Measurements from ENCODE around the gene NPR1. TPM values are rescaled to one million over a fixed set of nuclear protein-coding genes. Genes with fewer than 3 reads are reported as not detected.

The NPR1 gene
- total RNA-seq, 1 experiment from 2014 or later: not detected

GRCh38 chr1:153727463-153728304, 49.2 kb downstream of the NPR1 start, which contains the start of gene INTS3:
Gene INTS3 (plus strand): TSS chr1:153728050. CDS start chr1:153728635, 585 bp downstream.
- DNase-seq (ENCODE audit: low read depth): peak; percentile 100

- peak; percentile 40 for DNase-seq (ENCODE audit: low read depth)
Measured at GRCh38 chr1:153728305-153729066, 50.0 kb downstream of the NPR1 start.

GRCh38 chr1:153730468-153730988, 52.0 kb downstream of the NPR1 start:
- no peak for DNase-seq (ENCODE audit: low read depth)

- no peak for DNase-seq (ENCODE audit: low read depth)
Measured at GRCh38 chr1:153733970-153734369, 55.5 kb downstream of the NPR1 start.

- DNase-seq (ENCODE audit: low read depth): no peak
Measured at GRCh38 chr1:153734396-153735089, 56.1 kb downstream of the NPR1 start.

- DNase-seq (ENCODE audit: low read depth): no peak
Measured at GRCh38 chr1:153735090-153735420, 56.6 kb downstream of the NPR1 start.

GRCh38 chr1:153741986-153742385, 63.5 kb downstream of the NPR1 start:
- no peak for DNase-seq (ENCODE audit: low read depth)

- no peak for DNase-seq (ENCODE audit: low read depth)
Measured at GRCh38 chr1:153742411-153743142, 64.1 kb downstream of the NPR1 start.

Other genes with a start within 250 kb of the NPR1 start
- gene S100A7, start 218.0 kb upstream of the NPR1 start, total RNA-seq (2014; rRNA removed; shearing (Covaris generic)): not detected in 2 replicates
- gene S100A6, start 142.7 kb upstream of the NPR1 start, total RNA-seq (2014; rRNA removed; shearing (Covaris generic)): 1,539 and 1,679 TPM in 2 replicates
- 1.4 and 2.2 TPM in 2 replicates for gene S100A5, start 137.8 kb upstream of the NPR1 start, total RNA-seq (2014; rRNA removed; shearing (Covaris generic))
- gene S100A4, start 132.9 kb upstream of the NPR1 start, total RNA-seq (2014; rRNA removed; shearing (Covaris generic)): 836 and 954 TPM in 2 replicates
- gene S100A3, start 129.4 kb upstream of the NPR1 start, total RNA-seq (2014; rRNA removed; shearing (Covaris generic)): 7.7 and 15.3 TPM in 2 replicates
- gene S100A2, start 112.8 kb upstream of the NPR1 start, total RNA-seq (2014; rRNA removed; shearing (Covaris generic)): 9.0 and 11.2 TPM in 2 replicates
- gene S100A16, start 65.6 kb upstream of the NPR1 start, total RNA-seq (2014; rRNA removed; shearing (Covaris generic)): 328 and 342 TPM in 2 replicates
- gene S100A14, start 62.4 kb upstream of the NPR1 start, total RNA-seq (2014; rRNA removed; shearing (Covaris generic)): 0.39 TPM in 1 of 2 replicates, not detected in the other
- 571 and 674 TPM in 2 replicates for gene S100A13, start 51.2 kb upstream of the NPR1 start, total RNA-seq (2014; rRNA removed; shearing (Covaris generic))
- gene S100A1, start 50.3 kb upstream of the NPR1 start, total RNA-seq (2014; rRNA removed; shearing (Covaris generic)): 4.7 and 5.1 TPM in 2 replicates
- 34.7 and 35.0 TPM in 2 replicates for gene CHTOP, start 44.6 kb upstream of the NPR1 start, total RNA-seq (2014; rRNA removed; shearing (Covaris generic))
- gene SNAPIN, start 20.0 kb upstream of the NPR1 start, total RNA-seq (2014; rRNA removed; shearing (Covaris generic)): 74.9 and 75.2 TPM in 2 replicates
- 295 and 309 TPM in 2 replicates for gene ILF2, start 7.7 kb upstream of the NPR1 start, total RNA-seq (2014; rRNA removed; shearing (Covaris generic))
- 18.4 and 20.4 TPM in 2 replicates for gene INTS3, start 49.4 kb downstream of the NPR1 start, total RNA-seq (2014; rRNA removed; shearing (Covaris generic))
- 7.4 and 7.5 TPM in 2 replicates for gene SLC27A3, start 96.7 kb downstream of the NPR1 start, total RNA-seq (2014; rRNA removed; shearing (Covaris generic))
- 5.1 and 7.3 TPM in 2 replicates for gene GATAD2B, start 244.3 kb downstream of the NPR1 start, total RNA-seq (2014; rRNA removed; shearing (Covaris generic))

Data from RPMI7951 (cell line).